Progenitor cell of endocrine pancreas (in vitro differentiated cells): Measurements from ENCODE around the gene YLPM1. TPM values are rescaled to one million over a fixed set of nuclear protein-coding genes. Genes with fewer than 3 reads are reported as not detected.
A peak's percentile ranks its signal among the peaks of the same experiment; 100 is the strongest.

Source experiments
- DNase-seq: peaks from one replicate; pipeline ENCODE4 v3.0.0; 2021; ENCODE audit warnings: low spot score; ENCODE audit not compliant: unreplicated experiment
- H3K27ac Mint-ChIP-seq: 2 replicates; pipeline ENCODE4 v1.8.0; 2021; ENCODE audit warnings: mild to moderate bottlenecking, moderate library complexity, mixed read lengths
- H3K27me3 Mint-ChIP-seq: 2 replicates; pipeline ENCODE4 v1.8.0; 2021; ENCODE audit warnings: mixed read lengths
- H3K36me3 Mint-ChIP-seq: 2 replicates; pipeline ENCODE4 v1.8.0; 2022; ENCODE audit warnings: mixed read lengths; ENCODE audit not compliant: insufficient read depth
- H3K4me1 Mint-ChIP-seq: 2 replicates; pipeline ENCODE4 v1.8.0; 2021; ENCODE audit warnings: low read depth, mixed read lengths
- H3K4me3 Mint-ChIP-seq: 2 replicates; pipeline ENCODE4 v1.8.0; 2021; ENCODE audit warnings: low read depth, mild to moderate bottlenecking, moderate library complexity, mixed read lengths
- H3K9me3 Mint-ChIP-seq: 2 replicates; pipeline ENCODE4 v1.8.0; 2021; ENCODE audit warnings: low read depth, mixed read lengths
- total RNA-seq: library from RNA; stranded (reverse); gene quantifications from 2 replicates; pipeline ENCODE4 v1.2.1, GENCODE V29; 2021
- TF ChIP-seq, protein P1 (sequence below): fragments of 200-600 bp; sonication (generic); IDR thresholded peaks from one replicate; pipeline ENCODE4 v1.5.0; 2021; ENCODE audit warnings: antibody characterized with exemption, mild to moderate bottlenecking; ENCODE audit not compliant: unreplicated experiment

YLPM1 gene
- total RNA-seq, 1 donor from 2014 or later, result 119 TPM

DNA sequence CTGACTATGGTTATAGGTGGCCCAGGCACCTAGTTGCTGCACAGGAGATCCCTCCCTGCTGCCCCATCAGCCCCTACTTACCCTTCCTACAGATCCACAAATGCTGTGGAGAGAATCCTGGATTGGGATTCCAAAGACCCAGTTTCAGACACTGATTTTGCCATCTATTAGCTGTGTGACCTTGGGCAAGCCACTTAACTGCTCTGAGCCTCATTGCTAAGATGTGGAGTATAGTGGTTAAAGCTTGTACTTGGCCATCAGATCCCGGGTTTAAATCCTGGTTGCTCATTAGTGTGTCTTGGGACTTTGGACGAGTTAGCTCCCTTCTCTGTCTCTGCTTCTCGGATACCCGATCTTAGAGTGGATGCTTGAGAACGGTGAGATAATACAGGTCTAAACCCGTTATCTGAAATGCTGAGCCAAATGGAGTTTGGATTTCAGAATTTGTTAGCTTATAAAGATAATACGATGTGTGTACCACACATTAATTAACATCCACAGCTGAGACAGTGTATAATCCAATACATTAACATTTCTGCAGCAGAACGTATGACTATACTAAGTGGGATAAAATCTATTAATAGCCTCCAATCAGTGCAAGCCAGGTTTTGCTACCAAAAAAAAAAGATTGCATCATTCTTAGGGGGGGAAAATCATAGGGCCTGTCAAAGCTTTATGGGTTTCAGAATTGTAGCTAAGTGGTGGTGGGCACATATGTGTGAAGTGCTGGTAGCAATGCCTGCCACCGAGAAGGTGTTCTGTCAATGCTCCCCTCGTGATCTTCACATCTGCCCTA lies 96.8 kb downstream of the YLPM1 start:
- Mint-ChIP-seq H3K9me3 (no peaks in the 10 kb centered on the region), H3K4me1 (no peaks in the 10 kb centered on the region), H3K4me3 (no peak overlapping the region), H3K27me3 (peaks cover 8% of the 10 kb centered on the region), H3K27ac (no peak overlapping the region), H3K36me3 (no peaks in the 10 kb centered on the region)
- TF ChIP-seq, protein P1, sequence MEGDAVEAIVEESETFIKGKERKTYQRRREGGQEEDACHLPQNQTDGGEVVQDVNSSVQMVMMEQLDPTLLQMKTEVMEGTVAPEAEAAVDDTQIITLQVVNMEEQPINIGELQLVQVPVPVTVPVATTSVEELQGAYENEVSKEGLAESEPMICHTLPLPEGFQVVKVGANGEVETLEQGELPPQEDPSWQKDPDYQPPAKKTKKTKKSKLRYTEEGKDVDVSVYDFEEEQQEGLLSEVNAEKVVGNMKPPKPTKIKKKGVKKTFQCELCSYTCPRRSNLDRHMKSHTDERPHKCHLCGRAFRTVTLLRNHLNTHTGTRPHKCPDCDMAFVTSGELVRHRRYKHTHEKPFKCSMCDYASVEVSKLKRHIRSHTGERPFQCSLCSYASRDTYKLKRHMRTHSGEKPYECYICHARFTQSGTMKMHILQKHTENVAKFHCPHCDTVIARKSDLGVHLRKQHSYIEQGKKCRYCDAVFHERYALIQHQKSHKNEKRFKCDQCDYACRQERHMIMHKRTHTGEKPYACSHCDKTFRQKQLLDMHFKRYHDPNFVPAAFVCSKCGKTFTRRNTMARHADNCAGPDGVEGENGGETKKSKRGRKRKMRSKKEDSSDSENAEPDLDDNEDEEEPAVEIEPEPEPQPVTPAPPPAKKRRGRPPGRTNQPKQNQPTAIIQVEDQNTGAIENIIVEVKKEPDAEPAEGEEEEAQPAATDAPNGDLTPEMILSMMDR, result no peak
- DNase-seq, result no peak

DNA sequence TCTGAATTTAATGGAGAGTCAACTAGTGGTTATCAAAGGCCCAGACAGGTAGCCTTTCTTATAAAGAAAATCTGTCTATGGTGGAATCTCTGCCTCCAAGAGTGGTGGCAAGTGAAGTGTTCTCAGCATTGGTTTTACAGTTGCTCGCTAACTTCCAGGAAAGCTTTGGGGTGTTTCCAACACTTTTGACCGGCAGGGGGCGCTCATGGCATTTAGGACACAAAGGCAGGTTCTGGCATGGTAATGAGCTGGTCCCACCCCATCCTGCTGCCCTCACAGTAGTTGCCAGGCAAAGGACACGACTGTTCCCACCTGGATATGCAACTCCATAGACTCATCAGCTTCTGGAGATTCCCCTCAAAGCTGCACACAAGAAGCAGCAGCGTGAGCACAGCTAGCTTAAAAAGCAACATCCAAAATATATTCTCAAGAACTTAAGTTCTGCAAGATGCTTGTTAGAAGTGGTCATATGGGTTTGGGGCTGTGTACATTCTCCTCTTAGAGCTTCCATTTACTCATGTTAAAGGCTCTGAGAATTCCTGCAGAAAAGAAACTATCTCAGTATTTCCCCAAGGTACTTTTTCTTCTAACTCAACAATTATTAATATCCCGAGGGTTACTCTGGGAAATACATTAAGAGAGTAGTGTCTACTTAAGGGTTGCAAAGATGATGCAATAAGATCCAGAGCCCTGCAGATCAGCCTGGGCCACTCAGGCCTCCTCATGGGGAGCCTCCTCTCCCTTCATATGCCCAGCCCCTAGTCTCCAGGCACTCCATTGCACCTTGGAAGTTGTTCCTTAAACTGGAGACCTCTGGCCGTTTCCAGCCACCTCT lies 98.0 kb downstream of the YLPM1 start:
- no peaks in the 10 kb centered on the region for H3K4me1 Mint-ChIP-seq
- TF ChIP-seq, protein P1, result peak; percentile 89
- H3K27ac Mint-ChIP-seq, result no peak overlapping the region
- no peaks in the 10 kb centered on the region for H3K9me3 Mint-ChIP-seq
- peak; percentile 84 for DNase-seq
- peaks cover 12% of the 10 kb centered on the region for H3K27me3 Mint-ChIP-seq
- H3K36me3 Mint-ChIP-seq, result no peaks in the 10 kb centered on the region
- H3K4me3 Mint-ChIP-seq, result no peak overlapping the region

DNA sequence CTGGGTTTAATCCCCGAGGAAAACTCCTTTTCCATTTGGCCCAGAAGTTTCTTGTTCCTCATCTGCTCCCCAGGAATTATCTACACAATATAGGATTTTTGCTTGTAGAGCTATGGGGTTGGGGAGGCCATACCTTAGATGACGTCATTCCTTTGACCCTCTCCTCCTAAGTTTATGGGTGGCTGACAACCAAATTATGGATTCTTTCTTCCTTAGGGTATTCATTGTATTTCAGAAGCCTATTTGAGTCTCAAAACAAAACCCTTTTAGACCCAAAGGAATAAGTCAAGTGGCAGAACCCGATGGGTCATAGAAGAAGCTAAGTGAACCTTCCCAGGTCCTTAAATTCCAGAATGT lies 98.6 kb downstream of the YLPM1 start:
- Mint-ChIP-seq H3K4me3 (no peak overlapping the region), H3K4me1 (no peaks in the 10 kb centered on the region), H3K9me3 (no peaks in the 10 kb centered on the region), H3K27ac (no peak overlapping the region), H3K36me3 (no peaks in the 10 kb centered on the region), H3K27me3 (peaks cover 18% of the 10 kb centered on the region)
- no peak for DNase-seq
- TF ChIP-seq, protein P1, result no peak

DNA sequence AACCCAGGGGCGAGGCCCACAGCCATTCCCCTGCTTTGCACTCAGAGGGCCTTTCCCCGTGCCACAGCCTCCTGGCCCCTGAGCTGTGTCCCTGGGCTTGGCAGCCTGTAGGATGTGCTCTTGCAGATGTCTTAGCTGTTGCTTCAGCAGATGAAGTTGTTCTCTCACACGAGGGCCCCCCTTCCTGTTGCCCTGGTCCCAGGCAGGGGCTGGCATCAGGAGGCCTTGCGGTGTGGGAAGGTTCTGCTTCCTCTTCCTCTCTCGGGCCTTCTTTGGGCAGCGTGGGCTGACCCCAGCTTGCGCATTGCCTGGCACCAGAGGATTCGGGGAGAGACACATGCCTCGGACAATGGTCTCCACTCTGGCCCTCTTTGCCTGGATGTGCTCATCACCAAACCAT lies 100.2 kb downstream of the YLPM1 start:
- no peak for DNase-seq
- Mint-ChIP-seq H3K9me3 (no peaks in the 10 kb centered on the region), H3K36me3 (no peaks in the 10 kb centered on the region), H3K27me3 (peaks cover 24% of the 10 kb centered on the region), H3K27ac (no peak overlapping the region), H3K4me1 (no peaks in the 10 kb centered on the region), H3K4me3 (no peak overlapping the region)
- TF ChIP-seq, protein P1, result no peak

DNA sequence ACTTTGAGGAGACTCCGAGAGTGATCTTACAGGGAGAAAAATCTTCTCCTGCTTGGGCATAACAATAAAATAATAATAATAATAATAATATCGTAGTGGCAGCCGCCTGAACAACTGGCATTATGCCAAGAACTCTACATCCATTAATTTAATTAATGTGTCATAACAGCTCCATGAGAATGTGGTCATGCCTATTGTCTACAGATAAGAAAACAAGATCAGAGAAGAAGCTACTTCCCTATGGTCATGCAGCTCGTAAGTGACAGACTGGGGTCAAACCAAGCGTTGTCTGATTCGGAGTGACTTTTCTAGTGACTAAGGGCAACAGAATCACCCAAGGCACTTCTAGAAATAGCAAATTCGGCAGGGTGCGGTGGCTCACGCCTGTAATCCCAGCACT lies 101.1 kb downstream of the YLPM1 start:
- DNase-seq, result no peak
- no peaks in the 10 kb centered on the region for H3K4me1 Mint-ChIP-seq
- H3K27me3 Mint-ChIP-seq, result peaks cover 24% of the 10 kb centered on the region
- no peak overlapping the region for H3K27ac Mint-ChIP-seq
- no peak overlapping the region for H3K4me3 Mint-ChIP-seq
- no peaks in the 10 kb centered on the region for H3K9me3 Mint-ChIP-seq
- no peaks in the 10 kb centered on the region for H3K36me3 Mint-ChIP-seq
- TF ChIP-seq, protein P1, result no peak
